H1 (cell line): Measurements from ENCODE around the gene CSNK1A1. TPM values are rescaled to one million over a fixed set of nuclear protein-coding genes. Genes with fewer than 3 reads are reported as not detected.

Experiments
- CHD7 ChIP-seq: fragments of 300-600 bp; sonication (generic); IDR thresholded peaks from 2 replicates; pipeline ENCODE4 v1.7.1; 2012; ENCODE audit warnings: low read length, moderate library complexity, mild to moderate bottlenecking, inconsistent platforms; ENCODE audit not compliant: insufficient replicate concordance
- polyA plus RNA-seq, 7 experiments: library from polyadenylated mRNA; depleted of rRNA in 3 of 7; stranded (reverse) in 5 of 7; unstranded in 2 of 7; fragments of >200 nt in 5 of 7; fragments of 200-250 nt in 2 of 7; gene quantifications; 1 replicate in 5 of 7; 2 replicates in 1 of 7; 4 replicates in 1 of 7; pipeline versions ENCODE4 v1.2.1 to v1.2.3, GENCODE V29; 2011 to 2013; ENCODE audit warnings: missing spikeins in 2 of 7, mixed read lengths in 2 of 7
- total RNA-seq: library from RNA; stranded (reverse); fragmentation: NEBNext Ultra II Directional; extraction: Animal tissue kit (Norgen Biotek cat#: 25700); gene quantifications from 2 replicates; pipeline ENCODE4 v1.2.1, GENCODE V29; 2021

CSNK1A1 gene
- total and polyA plus RNA-seq, 2 of the 8 experiments (the other 6 are each of a cell fraction or from before 2014, with no cell fraction given), result 61.2 to 244 TPM

GRCh38 chr5:149600932-149601331 is 49.7 kb upstream of the CSNK1A1 start (continued):
- no peak for TF ChIP-seq CHD7
